HG03439 (cell line): Measurements from ENCODE around the gene HMCN1.
"Not testable (repeated sequence)": the region's sequence is repeated elsewhere in the genome, so short reads cannot be mapped to it uniquely, and the experiment has no call there.

Experiments used
- ATAC-seq: cut with Tn5 transposase; IDR thresholded peaks from one replicate; pipeline ENCODE4 v1.9.1; 2021; ENCODE audit warnings: mild to moderate bottlenecking, moderate library complexity; ENCODE audit not compliant: unreplicated experiment

The HMCN1 gene

GRCh38 chr1:185739967-185740366, 5.8 kb downstream of the HMCN1 start:
- peak; percentile 67 for ATAC-seq

GRCh38 chr1:185741551-185741950, 7.4 kb downstream of the HMCN1 start:
- ATAC-seq = no peak

DNA sequence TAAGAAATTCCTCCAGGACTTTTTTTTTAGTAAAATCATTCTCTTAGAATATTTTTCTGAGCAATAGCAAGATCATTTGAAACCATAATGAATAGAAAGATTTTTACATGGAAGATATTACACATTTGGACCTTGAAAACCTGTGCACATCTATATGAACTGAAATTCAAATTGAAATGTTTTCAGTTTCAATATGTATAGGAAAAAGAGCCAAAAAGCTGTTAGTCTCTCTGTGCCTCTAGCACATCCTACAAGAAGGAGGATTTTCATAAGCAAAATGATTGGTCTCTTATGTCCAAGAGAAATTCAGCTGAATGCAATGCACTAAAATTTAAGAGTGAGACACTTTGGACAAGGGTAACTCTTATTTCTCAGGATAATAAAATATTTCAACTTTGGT, 8.2 kb downstream of the HMCN1 start:
- ATAC-seq = no peak

DNA sequence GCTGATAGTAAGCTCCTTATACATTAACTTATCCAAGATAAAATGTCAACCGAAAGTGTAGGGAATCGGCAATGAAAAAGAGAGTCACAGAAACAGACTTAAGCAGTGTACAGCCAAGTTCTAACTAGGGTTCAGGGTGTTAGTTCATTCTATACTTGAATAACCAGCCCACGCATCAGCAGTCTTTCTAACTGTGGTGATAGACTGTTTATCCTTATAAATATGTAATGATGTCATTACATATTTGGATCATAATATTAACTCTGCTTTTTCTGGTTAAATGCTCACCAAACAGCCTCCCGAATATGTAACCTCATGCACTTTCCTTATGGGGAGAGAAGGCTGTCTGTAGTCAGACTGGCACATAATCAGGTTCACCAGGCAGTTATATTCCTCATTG, 11.0 kb downstream of the HMCN1 start:
- no peak for ATAC-seq

- ATAC-seq = no peak
These were observed 24.9 kb downstream of the HMCN1 start for GRCh38 chr1:185759061-185759460.

- no peak for ATAC-seq
These were observed 27.6 kb downstream of the HMCN1 start for GRCh38 chr1:185761841-185762240.

- ATAC-seq = no peak
These were observed 33.4 kb downstream of the HMCN1 start for GRCh38 chr1:185767508-185768120.

GRCh38 chr1:185768371-185768770, 34.2 kb downstream of the HMCN1 start:
- ATAC-seq = no peak

- ATAC-seq = no peak
These were observed 34.9 kb downstream of the HMCN1 start for GRCh38 chr1:185769136-185769535.

DNA sequence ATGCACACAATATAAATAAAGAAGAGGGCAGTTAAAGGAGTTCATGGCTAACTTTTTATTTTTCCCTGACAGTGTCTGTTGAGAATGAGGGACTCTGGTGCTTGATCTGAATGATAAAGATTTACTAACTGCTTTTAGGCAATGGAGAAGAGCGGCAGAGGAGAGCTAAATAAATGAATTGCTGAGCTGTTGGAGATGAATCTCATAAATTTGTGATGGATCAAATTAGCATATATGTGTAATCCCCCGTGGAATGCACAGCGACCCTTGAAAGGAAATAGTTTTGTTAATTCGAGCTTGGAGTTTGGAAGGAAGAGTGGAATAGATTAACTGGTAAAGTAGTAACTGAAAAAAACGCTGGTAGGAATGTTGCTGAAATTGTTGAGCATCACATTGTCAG, 40.2 kb downstream of the HMCN1 start:
- no peak for ATAC-seq

DNA sequence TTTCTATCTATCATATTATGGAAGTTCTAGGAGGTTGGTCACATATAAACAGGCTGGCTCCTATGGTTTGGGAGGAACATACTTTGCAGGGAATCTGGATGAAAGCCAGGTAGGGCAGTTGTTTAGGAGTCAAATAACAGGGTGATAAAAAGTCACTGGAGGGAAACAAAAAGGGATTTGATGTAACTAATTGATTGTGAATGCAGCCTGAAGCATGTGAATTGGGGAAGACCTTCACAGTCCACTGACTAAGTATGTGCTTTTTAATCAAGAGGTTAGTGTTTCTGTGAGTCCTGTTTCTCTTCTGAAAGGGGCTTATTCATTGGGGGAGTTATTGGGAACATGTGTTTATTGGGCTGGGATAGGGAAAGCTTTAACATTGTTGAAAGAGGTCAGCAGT, 41.3 kb downstream of the HMCN1 start:
- ATAC-seq = no peak

DNA sequence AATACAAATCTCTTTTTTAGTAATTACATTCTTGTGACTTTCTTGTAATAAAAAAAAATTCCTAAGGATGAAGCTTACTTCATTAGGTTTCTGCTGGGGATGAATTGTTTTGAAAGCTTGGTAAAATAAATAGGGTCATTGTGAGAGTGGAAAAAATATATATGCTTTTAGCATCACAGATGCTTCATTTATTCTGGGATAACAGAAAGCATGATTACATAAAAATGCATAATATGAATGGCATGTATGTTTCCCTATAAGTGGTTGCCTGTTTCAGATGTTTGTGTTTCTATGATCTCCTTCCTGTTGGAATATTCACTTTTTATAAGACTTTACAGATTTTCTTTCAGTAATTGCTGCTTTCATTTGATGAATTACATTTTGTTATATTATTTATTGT, 42.3 kb downstream of the HMCN1 start:
- no peak for ATAC-seq

DNA sequence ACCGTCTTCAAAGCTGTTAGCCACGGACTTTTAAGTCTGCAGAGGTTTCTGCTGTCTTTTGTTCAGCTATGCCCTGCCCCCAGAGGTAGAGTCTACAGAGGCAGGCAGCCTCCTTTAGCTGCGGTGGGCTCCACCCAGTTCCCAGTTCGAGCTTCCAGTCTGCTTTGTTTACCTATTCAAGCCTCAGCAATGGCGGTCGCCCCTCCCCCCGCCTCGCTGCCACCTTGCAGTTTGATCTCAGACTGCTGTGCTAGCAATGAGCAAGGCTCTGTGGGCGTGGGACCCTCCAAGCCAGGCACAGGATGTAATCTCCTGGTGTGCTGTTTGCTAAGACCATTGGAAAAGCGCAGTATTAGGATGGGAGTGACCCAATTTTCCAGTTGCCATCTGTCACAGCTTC, 49.7 kb downstream of the HMCN1 start:
- ATAC-seq = not testable (repeated sequence)

GRCh38 chr1:185785586-185785985, 51.4 kb downstream of the HMCN1 start:
- no peak for ATAC-seq

DNA sequence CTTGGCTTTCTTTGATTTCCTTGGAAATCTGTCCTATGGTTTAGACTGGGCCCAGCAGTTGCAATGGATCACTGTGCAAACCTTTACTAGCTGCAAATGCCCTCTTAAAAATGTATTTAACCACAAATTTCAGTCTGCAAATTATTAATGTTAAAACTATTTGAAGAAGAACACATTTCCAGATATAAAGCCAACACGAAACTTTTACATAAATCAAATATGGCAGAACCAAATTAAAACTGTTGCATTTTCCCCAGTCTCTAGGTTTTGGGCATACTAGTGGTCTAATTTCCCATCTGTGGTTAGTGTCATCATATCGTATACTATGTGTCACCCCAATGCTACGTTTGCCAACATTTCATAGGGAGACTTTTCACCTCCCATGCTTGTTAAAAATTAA, 52.3 kb downstream of the HMCN1 start:
- no peak for ATAC-seq

DNA sequence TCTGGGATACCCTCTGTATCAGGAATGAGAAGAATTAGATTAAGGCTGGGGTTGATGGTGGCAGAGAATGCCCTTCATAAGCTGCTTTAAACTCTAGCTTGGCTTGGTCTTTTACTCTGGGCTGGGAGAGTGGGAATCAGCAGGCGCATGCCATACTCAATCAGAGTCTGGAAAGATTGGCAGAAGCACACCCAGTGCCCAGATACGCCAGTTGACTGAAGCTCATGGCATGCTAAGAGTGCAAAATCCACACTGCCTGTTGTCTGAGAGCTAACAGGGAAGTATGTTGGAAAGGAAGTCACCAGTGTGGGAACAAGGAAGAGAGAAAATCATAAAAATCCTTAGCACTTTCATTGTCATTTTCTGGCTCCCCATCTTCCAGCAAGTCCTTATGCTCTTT, 53.0 kb downstream of the HMCN1 start:
- no peak for ATAC-seq

DNA sequence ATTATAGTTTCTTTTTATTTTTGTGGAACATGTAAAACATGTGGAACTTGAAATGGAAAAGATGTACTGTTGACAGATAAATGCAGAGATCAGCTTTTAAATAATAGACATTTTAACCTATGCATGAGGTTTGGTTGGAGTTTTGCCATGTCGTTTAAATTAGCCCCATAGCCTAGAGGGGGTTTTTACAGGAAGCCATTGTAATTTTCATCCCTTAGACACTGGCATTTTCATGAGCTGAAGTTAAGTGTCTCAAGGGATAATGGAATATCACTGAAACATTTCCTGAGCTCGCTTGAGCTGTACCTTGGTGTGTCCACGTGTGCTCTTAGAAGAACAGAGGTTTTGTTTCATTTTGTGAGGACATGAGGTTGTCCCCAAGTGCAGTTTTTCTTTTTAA, 54.2 kb downstream of the HMCN1 start:
- no peak for ATAC-seq

DNA sequence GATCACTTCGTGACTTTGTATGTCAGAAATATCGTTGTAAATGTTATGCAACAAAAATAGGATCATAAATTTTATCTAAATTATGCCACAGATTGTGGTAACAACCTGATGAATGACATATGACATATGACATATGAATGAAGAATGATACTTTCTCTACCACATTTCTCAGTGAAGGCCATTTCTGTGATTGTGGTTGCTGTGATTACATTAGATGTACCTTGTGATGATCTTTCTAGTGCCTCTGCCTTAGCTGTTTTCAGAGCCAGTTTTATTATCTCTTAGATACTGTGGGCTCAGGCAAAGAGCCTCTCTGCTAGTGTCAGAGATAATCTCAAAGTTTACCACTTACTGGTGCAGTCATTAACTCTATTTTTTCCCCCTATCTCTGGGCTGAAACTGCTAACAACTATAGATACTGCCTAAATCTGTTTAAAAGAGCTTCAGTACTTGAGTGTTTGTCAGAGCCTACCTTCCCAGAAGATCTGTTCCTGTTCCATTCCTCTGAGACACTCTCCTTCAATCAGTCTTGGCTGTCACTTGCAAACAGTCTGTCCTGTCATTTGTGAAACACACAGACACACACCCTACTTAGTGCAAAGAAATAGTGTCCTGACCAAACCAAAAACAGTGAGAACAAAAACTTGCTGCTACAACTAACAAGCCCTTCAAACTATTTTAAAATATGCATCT, 55.5 kb downstream of the HMCN1 start:
- no peak for ATAC-seq

- ATAC-seq = no peak
These were observed 56.1 kb downstream of the HMCN1 start for GRCh38 chr1:185790194-185790735.

GRCh38 chr1:185792040-185792439, 57.8 kb downstream of the HMCN1 start:
- ATAC-seq = no peak

DNA sequence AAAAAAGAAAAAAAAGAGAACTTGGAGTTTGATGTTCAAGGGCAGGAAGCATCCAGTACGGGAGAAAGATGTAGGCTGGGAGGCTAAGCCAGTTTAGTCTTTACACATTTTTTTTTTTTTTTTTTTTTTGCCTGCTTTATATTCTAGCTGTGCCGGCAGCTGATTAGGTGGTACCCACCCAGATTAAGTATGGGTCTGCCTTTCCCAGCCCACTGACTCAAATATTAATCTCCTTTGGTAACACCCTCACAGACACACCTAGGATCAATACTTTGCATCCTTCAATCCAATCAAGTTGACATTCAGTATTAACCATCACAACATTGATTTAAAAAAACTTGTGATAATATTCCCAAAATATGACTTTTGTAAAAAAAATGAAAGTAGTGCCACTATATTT, 60.3 kb downstream of the HMCN1 start:
- not testable (repeated sequence) for ATAC-seq

- ATAC-seq = no peak
These were observed 61.0 kb downstream of the HMCN1 start for GRCh38 chr1:185795181-185795580.

GRCh38 chr1:185798505-185798904, 64.3 kb downstream of the HMCN1 start:
- ATAC-seq = no peak
